Right renal cortex interstitium (tissue), 3 donors: ENCODE data around the gene COL23A1. TPM values are rescaled to one million over a fixed set of nuclear protein-coding genes. Genes with fewer than 3 reads are reported as not detected.
"Not testable (repeated sequence)": the region's sequence is repeated elsewhere in the genome, so short reads cannot be mapped to it uniquely, and the experiment has no call there.

ENCODE experiments used
- DNase-seq, 3 donors: peaks; one replicate each; pipeline ENCODE4 v3.0.0-alpha.2; 2013; ENCODE audit warnings: low read depth in 3 of 3, low spot score in 2 of 3
- polyA plus RNA-seq, 3 donors: library from polyadenylated mRNA; unstranded; fragments of 120-200 nt; gene quantifications; one replicate each; pipeline ENCODE4 v1.2.1, GENCODE V29; 2013; ENCODE audit not compliant: insufficient read length in 3 of 3

The COL23A1 gene
- polyA plus RNA-seq, 3 donors = 4.8 to 5.2 (median 4.9) TPM

- DNase-seq = no peak
Measured at GRCh38 chr5:178240341-178240741, 349.9 kb downstream of the COL23A1 start.

GRCh38 chr5:178239626-178240301, 350.4 kb downstream of the COL23A1 start:
- not testable (repeated sequence) for DNase-seq

- DNase-seq = no peak
Measured at GRCh38 chr5:178238711-178239592, 351.2 kb downstream of the COL23A1 start.

GRCh38 chr5:178238313-178238635, 351.9 kb downstream of the COL23A1 start:
- DNase-seq = no peak

- no peak for DNase-seq
Measured at GRCh38 chr5:178237431-178238312, 352.5 kb downstream of the COL23A1 start.

GRCh38 chr5:178236679-178237078, 353.5 kb downstream of the COL23A1 start:
- DNase-seq = no peak

- DNase-seq = no peak
Measured at GRCh38 chr5:178236126-178236525, 354.1 kb downstream of the COL23A1 start.

- DNase-seq = no peak
Measured at GRCh38 chr5:178235588-178235974, 354.6 kb downstream of the COL23A1 start.

- DNase-seq = peak in 2 of 3 donors; percentile 51 to 56
Measured at GRCh38 chr5:178234750-178235587, 355.2 kb downstream of the COL23A1 start.

GRCh38 chr5:178234121-178234749, 356.0 kb downstream of the COL23A1 start:
- DNase-seq = no peak

GRCh38 chr5:178232920-178233429, 357.2 kb downstream of the COL23A1 start:
- DNase-seq = no peak

GRCh38 chr5:178232124-178232919, 357.9 kb downstream of the COL23A1 start, which contains the start of gene PHYKPL:
Gene PHYKPL (minus strand): TSS chr5:178232802. CDS start chr5:178232550, 252 bp downstream.
- peak in 2 of 3 donors; percentile 34 to 41 for DNase-seq

GRCh38 chr5:178231539-178232123, 358.6 kb downstream of the COL23A1 start:
- no peak for DNase-seq

- no peak for DNase-seq
Measured at GRCh38 chr5:178230879-178231538, 359.2 kb downstream of the COL23A1 start.

- no peak for DNase-seq
Measured at GRCh38 chr5:178229861-178230260, 360.3 kb downstream of the COL23A1 start.

GRCh38 chr5:178229111-178229510, 361.1 kb downstream of the COL23A1 start:
- DNase-seq = not testable (repeated sequence)

- DNase-seq = no peak
Measured at GRCh38 chr5:178228609-178229008, 361.6 kb downstream of the COL23A1 start.

GRCh38 chr5:178227929-178228328, 362.3 kb downstream of the COL23A1 start:
- DNase-seq = no peak
